Muscle layer of duodenum (tissue), 2 donors: ENCODE data around the gene ZNF362.

Source experiments
- H3K27ac ChIP-seq: one replicate; pipeline ENCODE4 v1.7.0; 2013; ENCODE audit warnings: mild to moderate bottlenecking, low read length
- H3K27me3 ChIP-seq: one replicate; pipeline ENCODE4 v1.7.0; 2013; ENCODE audit warnings: low read depth, mild to moderate bottlenecking, control low read depth, low read length
- H3K36me3 ChIP-seq, 2 donors: one replicate each; pipeline ENCODE4 v1.7.0; 2013; ENCODE audit warnings: low read length in 2 of 2, control low read depth in 1 of 2, mild to moderate bottlenecking in 1 of 2; ENCODE audit not compliant: insufficient read depth in 2 of 2, control insufficient read depth in 1 of 2
- H3K4me1 ChIP-seq, 2 donors: one replicate each; pipeline ENCODE4 v1.7.0; 2013; ENCODE audit warnings: low read length in 2 of 2, mild to moderate bottlenecking in 2 of 2, control low read depth in 1 of 2, moderate library complexity in 1 of 2; ENCODE audit not compliant: insufficient read depth in 2 of 2, control insufficient read depth in 1 of 2
- H3K4me3 ChIP-seq, 2 donors: one replicate each; pipeline ENCODE4 v1.7.0; 2013; ENCODE audit warnings: low read length in 2 of 2, low read depth in 1 of 2, mild to moderate bottlenecking in 1 of 2
- H3K9me3 ChIP-seq, 2 donors: one replicate each; pipeline ENCODE4 v1.7.0; 2013; ENCODE audit warnings: low read length in 2 of 2, control low read depth in 1 of 2, mild to moderate bottlenecking in 1 of 2; ENCODE audit not compliant: control insufficient read depth in 1 of 2
- donor health status: healthy.

The ZNF362 gene

GRCh38 chr1:33269621-33270020 lies 13.3 kb downstream of the ZNF362 start:
- Histone ChIP-seq H3K9me3 (no peaks in the 10 kb centered on the region), H3K36me3 (peaks cover 0 to 2% of the 10 kb centered on the region in 2 donors), H3K27ac (no peak overlapping the region), H3K4me3 (no peak overlapping the region), H3K27me3 (no peaks in the 10 kb centered on the region), H3K4me1 (peaks cover 6 to 12% of the 10 kb centered on the region in 2 donors)

- Histone ChIP-seq H3K27ac (no peak overlapping the region), H3K9me3 (no peaks in the 10 kb centered on the region), H3K4me1 (peaks cover 6 to 12% of the 10 kb centered on the region in 2 donors), H3K36me3 (peaks cover 0 to 2% of the 10 kb centered on the region in 2 donors), H3K4me3 (no peak overlapping the region), H3K27me3 (no peaks in the 10 kb centered on the region)
Observed at GRCh38 chr1:33270379-33270778, 14.1 kb downstream of the ZNF362 start.

- Histone ChIP-seq H3K9me3 (no peaks in the 10 kb centered on the region), H3K4me1 (peaks cover 6 to 11% of the 10 kb centered on the region in 2 donors), H3K4me3 (no peak overlapping the region), H3K36me3 (peaks cover under 1 to 2% of the 10 kb centered on the region in 2 donors), H3K27ac (no peak overlapping the region), H3K27me3 (no peaks in the 10 kb centered on the region)
Observed at GRCh38 chr1:33270808-33271465, 14.6 kb downstream of the ZNF362 start.

GRCh38 chr1:33271666-33272505 lies 15.6 kb downstream of the ZNF362 start:
- no peaks in the 10 kb centered on the region for H3K27me3 ChIP-seq
- H3K4me3 ChIP-seq = no peak overlapping the region
- no peak overlapping the region for H3K27ac ChIP-seq
- peaks cover 6% of the 10 kb centered on the region in 2 donors for H3K4me1 ChIP-seq
- no peaks in the 10 kb centered on the region for H3K9me3 ChIP-seq
- H3K36me3 ChIP-seq = peaks cover 5 to 10% of the 10 kb centered on the region in 2 donors

GRCh38 chr1:33272509-33272908 lies 16.2 kb downstream of the ZNF362 start:
- H3K36me3 ChIP-seq = peaks cover 11 to 16% of the 10 kb centered on the region in 2 donors
- no peak overlapping the region for H3K27ac ChIP-seq
- peaks cover 6% of the 10 kb centered on the region in 2 donors for H3K4me1 ChIP-seq
- H3K9me3 ChIP-seq = no peaks in the 10 kb centered on the region
- no peaks in the 10 kb centered on the region for H3K27me3 ChIP-seq
- no peak overlapping the region for H3K4me3 ChIP-seq

GRCh38 chr1:33272930-33273329 lies 16.6 kb downstream of the ZNF362 start:
- Histone ChIP-seq H3K4me1 (peaks cover 6% of the 10 kb centered on the region in 2 donors), H3K9me3 (no peaks in the 10 kb centered on the region), H3K27me3 (no peaks in the 10 kb centered on the region), H3K36me3 (peaks cover 12 to 20% of the 10 kb centered on the region in 2 donors), H3K4me3 (no peak overlapping the region), H3K27ac (no peak overlapping the region)

GRCh38 chr1:33273406-33273805 lies 17.1 kb downstream of the ZNF362 start:
- no peak overlapping the region for H3K27ac ChIP-seq
- H3K4me3 ChIP-seq = no peak overlapping the region
- H3K36me3 ChIP-seq = peaks cover 12 to 20% of the 10 kb centered on the region in 2 donors

GRCh38 chr1:33273961-33274371 lies 17.7 kb downstream of the ZNF362 start:
- no peaks in the 10 kb centered on the region for H3K9me3 ChIP-seq
- no peak overlapping the region for H3K27ac ChIP-seq
- H3K27me3 ChIP-seq = no peaks in the 10 kb centered on the region
- H3K4me3 ChIP-seq = no peak overlapping the region
- H3K36me3 ChIP-seq = peaks cover 12 to 20% of the 10 kb centered on the region in 2 donors
- no peaks in the 10 kb centered on the region for H3K4me1 ChIP-seq

More at GRCh38 chr1:33273406-33273805, 17.1 kb downstream of the ZNF362 start:
- Histone ChIP-seq H3K27me3 (no peaks in the 10 kb centered on the region), H3K9me3 (no peaks in the 10 kb centered on the region), H3K4me1 (peaks cover 3 to 4% of the 10 kb centered on the region in 2 donors)

GRCh38 chr1:33274446-33274845 lies 18.2 kb downstream of the ZNF362 start:
- Histone ChIP-seq H3K27me3 (no peaks in the 10 kb centered on the region), H3K27ac (no peak overlapping the region), H3K9me3 (no peaks in the 10 kb centered on the region), H3K4me3 (no peak overlapping the region), H3K4me1 (no peaks in the 10 kb centered on the region), H3K36me3 (peaks cover 12 to 20% of the 10 kb centered on the region in 2 donors)

GRCh38 chr1:33275195-33275594 lies 18.9 kb downstream of the ZNF362 start:
- Histone ChIP-seq H3K4me1 (no peaks in the 10 kb centered on the region), H3K9me3 (no peaks in the 10 kb centered on the region), H3K4me3 (no peak overlapping the region), H3K36me3 (peaks cover 12 to 27% of the 10 kb centered on the region in 2 donors), H3K27me3 (no peaks in the 10 kb centered on the region), H3K27ac (no peak overlapping the region)

GRCh38 chr1:33275706-33276572 lies 19.6 kb downstream of the ZNF362 start:
- peaks cover 9 to 34% of the 10 kb centered on the region in 2 donors for H3K36me3 ChIP-seq

More at GRCh38 chr1:33275706-33276572, 19.6 kb downstream of the ZNF362 start:
- Histone ChIP-seq H3K4me3 (no peak overlapping the region), H3K9me3 (no peaks in the 10 kb centered on the region), H3K27me3 (no peaks in the 10 kb centered on the region), H3K4me1 (no peaks in the 10 kb centered on the region), H3K27ac (no peak overlapping the region)
